HEK293T (cell line): ENCODE data around the gene IFT52.

ENCODE experiments used
- CTCF ChIA-PET: fragments of 350-600 bp; formaldehyde crosslinking; extraction: SDS; loops from one replicate; lab custom pipeline; 2021; ENCODE audit warnings: antibody characterized with exemption, inconsistent platforms; lab: Yijun Ruan, JAX
- POLR2A ChIA-PET: fragments of 350-600 bp; formaldehyde crosslinking; extraction: SDS; loops from one replicate; lab custom pipeline; 2020; ENCODE audit warnings: antibody characterized with exemption, inconsistent platforms; lab: Yijun Ruan, JAX
- DNase-seq: peaks from one replicate; pipeline ENCODE4 v3.0.0; 2012; ENCODE audit warnings: mixed read lengths; ENCODE audit errors: extremely low spot score
- ARNT ChIP-seq: fragments of 450-650 bp; IDR thresholded peaks from 2 replicates; pipeline ENCODE4 v1.6.1; 2017; ENCODE audit warnings: mild to moderate bottlenecking
- BHLHE40 ChIP-seq: fragments of 450-650 bp; IDR thresholded peaks from 2 replicates; pipeline ENCODE4 v1.6.1; 2016; ENCODE audit warnings: mild to moderate bottlenecking, moderate library complexity, borderline replicate concordance
- CTBP1 ChIP-seq: fragments of 450-650 bp; IDR thresholded peaks from 2 replicates; pipeline ENCODE4 v1.6.1; 2016; ENCODE audit warnings: borderline replicate concordance
- ELF4 ChIP-seq: fragments of 450-650 bp; IDR thresholded peaks from 2 replicates; pipeline ENCODE4 v1.6.1; 2017; ENCODE audit warnings: antibody characterized with exemption
- FOXA1 ChIP-seq: fragments of 450-650 bp; IDR thresholded peaks from 2 replicates; pipeline ENCODE4 v1.6.1; 2016; ENCODE audit warnings: mild to moderate bottlenecking
- FOXK2 ChIP-seq: fragments of 450-650 bp; IDR thresholded peaks from 2 replicates; pipeline ENCODE4 v1.6.1; 2016; ENCODE audit warnings: mild to moderate bottlenecking
- FOXM1 ChIP-seq: fragments of 450-650 bp; IDR thresholded peaks from 2 replicates; pipeline ENCODE4 v1.6.1; 2017; ENCODE audit warnings: mild to moderate bottlenecking, borderline replicate concordance
- HDGF ChIP-seq: fragments of 450-650 bp; IDR thresholded peaks from 2 replicates; pipeline ENCODE4 v1.6.1; 2017; ENCODE audit warnings: antibody characterized with exemption, borderline replicate concordance
- L3MBTL2 ChIP-seq: fragments of 450-650 bp; conservative IDR thresholded peaks from 2 replicates; pipeline ENCODE4 v1.6.1; 2016; ENCODE audit warnings: mild to moderate bottlenecking
- LEF1 ChIP-seq: fragments of 450-650 bp; IDR thresholded peaks from 2 replicates; pipeline ENCODE4 v1.6.1; 2017; ENCODE audit warnings: mild to moderate bottlenecking, borderline replicate concordance
- NFRKB ChIP-seq: fragments of 450-650 bp; IDR thresholded peaks from 2 replicates; pipeline ENCODE4 v1.6.1; 2016; ENCODE audit warnings: mild to moderate bottlenecking, moderate library complexity
- PKNOX1 ChIP-seq: fragments of 450-650 bp; IDR thresholded peaks from 2 replicates; pipeline ENCODE4 v1.6.1; 2016
- SP1 ChIP-seq: fragments of 450-650 bp; IDR thresholded peaks from 2 replicates; pipeline ENCODE4 v1.6.1; 2017
- SUZ12 ChIP-seq: fragments of 450-650 bp; IDR thresholded peaks from 2 replicates; pipeline ENCODE4 v1.6.1; 2016; ENCODE audit warnings: mild to moderate bottlenecking
- TARDBP ChIP-seq: fragments of 450-650 bp; IDR thresholded peaks from 2 replicates; pipeline ENCODE4 v1.6.1; 2016
- ZNF384 ChIP-seq: fragments of 450-650 bp; IDR thresholded peaks from 2 replicates; pipeline ENCODE4 v1.6.1; 2016

IFT52 gene

DNA sequence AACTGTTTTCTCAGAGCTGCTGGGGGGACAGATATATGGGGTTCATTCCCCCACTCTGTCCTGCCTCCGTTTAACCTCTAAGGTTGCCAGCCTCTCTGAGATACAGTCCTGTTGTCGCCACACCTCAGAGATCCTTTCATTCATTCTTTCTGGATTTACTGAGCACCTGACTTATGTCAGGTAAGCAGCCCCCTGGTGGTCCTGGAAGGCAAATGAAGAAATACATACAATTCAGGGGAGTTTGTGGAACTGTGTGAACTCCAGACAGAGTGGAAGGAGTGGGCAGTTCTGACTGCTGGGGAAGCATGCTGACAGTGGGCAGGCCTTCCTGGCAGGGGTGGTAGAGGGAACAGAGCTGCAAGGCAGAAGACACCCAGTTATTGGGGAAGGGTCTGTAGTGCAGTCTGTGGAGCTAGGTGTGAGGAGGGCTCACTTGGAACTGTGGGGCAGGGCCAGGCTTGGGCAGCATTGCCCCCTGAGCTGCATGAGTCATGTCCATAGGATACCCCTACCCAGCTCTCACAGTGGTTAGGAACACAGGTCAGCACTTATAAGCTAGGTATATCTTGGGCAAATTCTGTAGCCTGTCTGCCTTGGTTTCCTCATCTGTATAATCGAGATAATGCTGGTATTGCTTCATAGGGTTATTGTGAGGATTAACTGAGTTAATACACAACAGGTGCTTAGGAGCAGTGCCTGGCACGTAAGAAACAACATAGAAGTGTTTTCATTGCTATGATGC lies 44.7 kb upstream of the IFT52 start:
- ChIA-PET CTCF (interaction anchor here (1.4 kb wide), 1 partner anchor 8 kb away, joined by 8 read pairs; no protein-coding TSS in a partner anchor), POLR2A (no interaction called here)
- no peak for TF ChIP-seq FOXA1
- TF ChIP-seq SP1: no peak
- no peak for TF ChIP-seq PKNOX1
- no peak for TF ChIP-seq LEF1
- TF ChIP-seq FOXK2: no peak
- no peak for TF ChIP-seq ELF4
- TF ChIP-seq SUZ12: no peak
- DNase-seq: no peak

DNA sequence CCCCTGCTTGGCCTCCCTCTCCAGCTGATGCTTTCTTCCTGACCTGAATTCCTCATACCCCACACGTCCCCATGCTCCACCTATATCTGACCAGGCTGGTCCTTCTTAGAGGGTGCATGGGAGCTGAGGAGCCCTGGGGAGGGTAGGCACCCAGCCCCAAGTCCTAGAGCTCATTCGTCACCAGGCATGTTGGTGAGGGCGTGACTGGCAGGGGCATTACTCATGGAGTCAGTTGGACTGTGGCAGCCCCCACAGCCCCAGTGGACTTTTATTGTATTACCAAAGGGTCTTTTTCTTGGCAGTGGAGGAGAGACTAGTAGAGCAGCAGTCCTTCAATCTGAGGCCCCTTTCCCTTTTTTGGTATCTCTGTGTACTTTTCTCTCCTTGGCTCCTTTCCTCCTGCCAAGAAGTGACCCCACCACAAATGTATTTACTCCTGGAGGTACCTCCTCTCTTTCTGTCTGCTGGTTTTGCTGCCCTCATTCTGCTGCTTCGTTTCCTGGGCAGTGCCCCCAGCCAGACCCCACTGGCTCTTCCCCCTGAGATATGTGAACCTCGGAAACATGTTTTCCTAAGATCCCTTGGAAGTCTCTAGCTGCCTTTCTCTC lies 42.4 kb upstream of the IFT52 start:
- DNase-seq: no peak
- CTCF ChIA-PET: interaction anchor here (2.7 kb wide), 1 partner anchor 11 kb away, joined by 10 read pairs; no protein-coding TSS in a partner anchor
- POLR2A ChIA-PET: no interaction called here
- no peak for TF ChIP-seq FOXK2
- no peak for TF ChIP-seq NFRKB
- no peak for TF ChIP-seq HDGF
- TF ChIP-seq FOXA1: no peak
- no peak for TF ChIP-seq PKNOX1
- TF ChIP-seq SP1: no peak
- no peak for TF ChIP-seq L3MBTL2
- no peak for TF ChIP-seq ARNT
- TF ChIP-seq CTBP1: no peak
- TF ChIP-seq ZNF384: no peak
- no peak for TF ChIP-seq ELF4
- no peak for TF ChIP-seq FOXM1
- TF ChIP-seq SUZ12: no peak
- no peak for TF ChIP-seq LEF1

GRCh38 chr20:43549416-43550065 lies 41.2 kb upstream of the IFT52 start:
- POLR2A ChIA-PET: interaction anchor here (0.8 kb wide), 1 partner anchor 41 kb away, joined by 3 read pairs; the partner anchor contains the start of gene IFT52
- DNase-seq: no peak
- CTCF ChIA-PET: interaction anchor here (2.7 kb wide), 1 partner anchor 12 kb away, joined by 10 read pairs; no protein-coding TSS in a partner anchor
- TF ChIP-seq CTBP1 (no peak), ELF4 (no peak), ZNF384 (no peak), FOXA1 (no peak)

DNA sequence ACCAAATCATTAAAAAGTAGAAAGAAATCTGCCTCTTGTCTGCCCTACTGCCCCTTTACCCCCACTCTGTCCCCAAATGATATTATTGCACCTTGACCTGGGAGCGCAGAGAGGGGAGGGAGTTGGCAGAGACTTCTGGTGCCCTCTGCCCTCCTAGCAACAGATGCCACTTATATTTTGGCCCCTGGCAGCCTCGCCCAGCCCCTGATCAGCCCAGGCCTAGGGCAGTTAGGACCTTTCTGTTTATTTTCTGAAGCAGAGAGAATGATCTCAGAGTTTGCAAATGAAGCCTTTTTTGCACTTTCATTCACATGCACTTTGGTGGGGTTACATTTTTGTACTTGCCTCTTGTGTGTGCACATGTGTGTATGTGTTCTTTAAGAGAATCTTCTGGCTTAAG lies 40.3 kb upstream of the IFT52 start:
- CTCF ChIA-PET: interaction anchor here (2.7 kb wide), 1 partner anchor 13 kb away, joined by 10 read pairs; no protein-coding TSS in a partner anchor
- TF ChIP-seq SP1: no peak
- no peak for TF ChIP-seq SUZ12

GRCh38 chr20:43554369-43554768 lies 36.4 kb upstream of the IFT52 start:
- CTCF ChIA-PET: interaction anchor here (0.6 kb wide), 1 partner anchor 143 kb away, joined by 3 read pairs; no protein-coding TSS in a partner anchor
- TF ChIP-seq FOXA1: no peak
- no peak for TF ChIP-seq NFRKB
- TF ChIP-seq TARDBP: no peak
- no peak for TF ChIP-seq L3MBTL2
- TF ChIP-seq LEF1: no peak
- TF ChIP-seq PKNOX1: no peak
- TF ChIP-seq ZNF384: no peak
- TF ChIP-seq HDGF: no peak
- TF ChIP-seq SUZ12: no peak
- no peak for TF ChIP-seq FOXK2
- no peak for TF ChIP-seq ARNT
- no peak for TF ChIP-seq FOXM1
- TF ChIP-seq ELF4: no peak
- no peak for TF ChIP-seq SP1
- no peak for TF ChIP-seq BHLHE40
- TF ChIP-seq CTBP1: no peak
- POLR2A ChIA-PET: no interaction called here
- DNase-seq: no peak

More for the DNA sequence above, 40.3 kb upstream of the IFT52 start:
- POLR2A ChIA-PET: interaction anchor here (0.8 kb wide), 1 partner anchor 40 kb away, joined by 3 read pairs; the partner anchor contains the start of gene IFT52
- DNase-seq: no peak
